MCF 10A (cell line): ENCODE results near the gene TPD52L1. TPM values are rescaled to one million over a fixed set of nuclear protein-coding genes. Genes with fewer than 3 reads are reported as not detected.

Source experiments
- total RNA-seq: library from RNA; stranded (reverse); gene quantifications from 2 replicates; pipeline ENCODE4 v1.2.3, GENCODE V29; 2022

The TPD52L1 gene
- total RNA-seq, 1 experiment from 2014 or later: 69.5 TPM

Other genes starting within 250 kb of the TPD52L1 start
- gene RNF217, start 191.3 kb upstream of the TPD52L1 start, total RNA-seq: 22.8 and 24.8 TPM in 2 replicates
- 141 and 167 TPM in 2 replicates for gene HDDC2, start 148.2 kb downstream of the TPD52L1 start, total RNA-seq